AG04449 (cell line): ENCODE results near the gene KPNA4.
"Not testable (repeated sequence)": the region's sequence is repeated elsewhere in the genome, so short reads cannot be mapped to it uniquely, and the experiment has no call there.

Experiments
- CTCF ChIA-PET: fragments of 350-600 bp; formaldehyde crosslinking; extraction: SDS; loops from one replicate; lab custom pipeline; 2021; ENCODE audit warnings: antibody characterized with exemption; lab: Yijun Ruan, JAX
- POLR2A ChIA-PET: fragments of 400-600, 350-600 bp; formaldehyde crosslinking; extraction: SDS; loops from one replicate; lab custom pipeline; 2020; ENCODE audit warnings: antibody characterized with exemption, inconsistent platforms; lab: Yijun Ruan, JAX
- DNase-seq: peaks from one replicate; pipeline ENCODE4 v3.0.0-alpha.2; 2010; ENCODE audit warnings: low read depth, low spot score
- H3K4me3 ChIP-seq: 2 replicates; pipeline ENCODE4 v1.5.1; 2011; ENCODE audit warnings: low read depth, mild to moderate bottlenecking, control low read depth, low read length
- TF ChIP-seq, protein P1 (sequence below): IDR thresholded peaks from one replicate; pipeline ENCODE4 v1.5.1; 2011; ENCODE audit warnings: mild to moderate bottlenecking, moderate library complexity, low read length, control low read depth, inconsistent platforms; ENCODE audit not compliant: insufficient read depth; ENCODE audit errors: missing control alignments

Gene KPNA4

DNA sequence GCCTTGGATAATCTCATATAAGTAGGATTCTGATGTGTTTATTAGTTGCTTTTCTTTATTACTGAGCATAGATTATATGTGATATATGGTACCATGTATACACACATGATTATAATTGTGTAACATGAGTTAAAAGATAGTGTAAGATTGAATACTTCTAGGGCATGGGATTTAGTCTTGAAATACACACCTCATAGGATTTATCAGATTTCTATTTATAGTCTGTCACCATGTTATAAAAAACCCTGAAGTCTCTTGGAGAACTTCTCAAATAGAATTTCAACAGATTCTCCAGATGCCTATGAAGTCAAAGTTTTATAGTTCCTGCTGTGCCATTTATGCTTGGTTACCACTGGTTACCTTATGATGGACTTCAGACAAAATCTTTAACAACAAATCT lies 11.2 kb upstream of the KPNA4 start:
- DNase-seq = no peak
- POLR2A ChIA-PET = no interaction called here
- TF ChIP-seq, protein P1, sequence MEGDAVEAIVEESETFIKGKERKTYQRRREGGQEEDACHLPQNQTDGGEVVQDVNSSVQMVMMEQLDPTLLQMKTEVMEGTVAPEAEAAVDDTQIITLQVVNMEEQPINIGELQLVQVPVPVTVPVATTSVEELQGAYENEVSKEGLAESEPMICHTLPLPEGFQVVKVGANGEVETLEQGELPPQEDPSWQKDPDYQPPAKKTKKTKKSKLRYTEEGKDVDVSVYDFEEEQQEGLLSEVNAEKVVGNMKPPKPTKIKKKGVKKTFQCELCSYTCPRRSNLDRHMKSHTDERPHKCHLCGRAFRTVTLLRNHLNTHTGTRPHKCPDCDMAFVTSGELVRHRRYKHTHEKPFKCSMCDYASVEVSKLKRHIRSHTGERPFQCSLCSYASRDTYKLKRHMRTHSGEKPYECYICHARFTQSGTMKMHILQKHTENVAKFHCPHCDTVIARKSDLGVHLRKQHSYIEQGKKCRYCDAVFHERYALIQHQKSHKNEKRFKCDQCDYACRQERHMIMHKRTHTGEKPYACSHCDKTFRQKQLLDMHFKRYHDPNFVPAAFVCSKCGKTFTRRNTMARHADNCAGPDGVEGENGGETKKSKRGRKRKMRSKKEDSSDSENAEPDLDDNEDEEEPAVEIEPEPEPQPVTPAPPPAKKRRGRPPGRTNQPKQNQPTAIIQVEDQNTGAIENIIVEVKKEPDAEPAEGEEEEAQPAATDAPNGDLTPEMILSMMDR = no peak
- CTCF ChIA-PET = no interaction called here
- no peak overlapping the region for H3K4me3 ChIP-seq

DNA sequence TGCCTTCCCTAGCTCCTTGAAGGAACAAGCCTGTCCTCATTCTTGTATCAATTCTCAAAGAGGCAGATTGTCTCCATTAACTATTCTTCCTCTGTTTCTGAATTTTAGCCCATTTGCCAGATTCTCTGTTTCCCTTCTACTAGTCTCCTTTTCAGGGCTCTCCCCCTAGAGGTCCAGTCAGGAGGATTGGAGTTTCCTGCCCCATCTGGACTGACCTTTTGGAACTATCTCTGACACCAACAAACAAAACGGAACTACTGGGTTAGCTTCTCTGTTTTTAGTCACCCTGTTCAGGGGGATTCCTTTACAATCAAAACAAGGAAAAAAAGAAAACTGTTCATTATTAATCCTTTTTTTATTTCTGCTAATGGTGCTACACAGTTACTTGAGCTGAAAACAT lies 10.2 kb upstream of the KPNA4 start:
- ChIA-PET CTCF (interaction anchor here (1.1 kb wide), 1 partner anchor 13 kb away, joined by 3 read pairs; no protein-coding TSS in a partner anchor), POLR2A (no interaction called here)
- TF ChIP-seq, protein P1 = no peak
- DNase-seq = no peak
- H3K4me3 ChIP-seq = no peak overlapping the region

DNA sequence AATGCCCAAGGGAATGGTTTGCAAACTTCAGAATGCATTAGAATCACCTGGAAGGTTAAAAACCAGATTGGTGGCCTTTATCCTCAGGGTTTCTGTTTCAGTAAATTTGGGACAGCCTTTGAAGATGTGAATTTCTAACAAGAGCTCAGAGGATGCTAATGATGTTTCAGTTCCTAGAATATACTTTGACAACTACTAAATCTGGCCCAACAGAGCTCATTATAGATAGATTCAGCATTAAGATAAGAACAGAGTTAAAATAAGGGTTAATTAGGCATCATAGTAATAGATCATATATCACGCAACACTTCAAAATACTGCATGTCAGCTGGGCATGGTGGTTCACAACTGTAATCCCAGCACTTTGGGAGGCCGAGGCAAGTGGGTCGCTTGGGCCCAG lies 9.3 kb upstream of the KPNA4 start:
- no peak overlapping the region for H3K4me3 ChIP-seq
- TF ChIP-seq, protein P1 = no peak
- ChIA-PET POLR2A (no interaction called here), CTCF (interaction anchor here (1.1 kb wide), 1 partner anchor 14 kb away, joined by 3 read pairs; no protein-coding TSS in a partner anchor)
- no peak for DNase-seq

DNA sequence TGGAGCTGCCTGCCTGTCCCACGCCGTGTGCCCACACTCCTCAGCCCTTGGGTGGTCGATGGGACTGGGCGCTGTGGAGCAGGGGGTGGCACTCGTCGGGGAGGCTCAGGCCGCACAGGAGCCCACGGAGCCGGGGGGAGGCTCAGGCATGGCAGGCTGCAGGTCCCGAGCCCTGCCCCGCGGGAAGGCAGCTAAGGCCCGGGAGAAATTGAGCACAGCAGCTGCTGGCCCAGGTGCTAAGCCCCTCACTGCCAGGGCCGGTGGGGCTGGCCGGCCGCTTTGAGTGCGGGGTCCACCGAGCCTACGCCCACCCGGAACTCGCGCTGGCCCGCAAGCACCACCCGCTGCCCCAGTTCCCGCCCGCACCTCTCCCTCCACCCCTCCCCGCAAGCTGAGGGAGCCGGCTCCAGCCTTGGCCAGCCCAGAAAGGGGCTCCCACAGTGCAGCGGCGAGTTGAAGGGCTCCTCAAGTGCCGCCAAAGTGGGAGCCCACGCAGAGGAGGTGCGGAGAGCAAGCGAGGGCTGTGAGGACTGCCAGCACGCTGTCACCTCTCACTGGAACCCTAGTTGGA lies 8.7 kb upstream of the KPNA4 start:
- H3K4me3 ChIP-seq, CTCF ChIA-PET, POLR2A ChIA-PET, DNase-seq: not testable (repeated sequence)

DNA sequence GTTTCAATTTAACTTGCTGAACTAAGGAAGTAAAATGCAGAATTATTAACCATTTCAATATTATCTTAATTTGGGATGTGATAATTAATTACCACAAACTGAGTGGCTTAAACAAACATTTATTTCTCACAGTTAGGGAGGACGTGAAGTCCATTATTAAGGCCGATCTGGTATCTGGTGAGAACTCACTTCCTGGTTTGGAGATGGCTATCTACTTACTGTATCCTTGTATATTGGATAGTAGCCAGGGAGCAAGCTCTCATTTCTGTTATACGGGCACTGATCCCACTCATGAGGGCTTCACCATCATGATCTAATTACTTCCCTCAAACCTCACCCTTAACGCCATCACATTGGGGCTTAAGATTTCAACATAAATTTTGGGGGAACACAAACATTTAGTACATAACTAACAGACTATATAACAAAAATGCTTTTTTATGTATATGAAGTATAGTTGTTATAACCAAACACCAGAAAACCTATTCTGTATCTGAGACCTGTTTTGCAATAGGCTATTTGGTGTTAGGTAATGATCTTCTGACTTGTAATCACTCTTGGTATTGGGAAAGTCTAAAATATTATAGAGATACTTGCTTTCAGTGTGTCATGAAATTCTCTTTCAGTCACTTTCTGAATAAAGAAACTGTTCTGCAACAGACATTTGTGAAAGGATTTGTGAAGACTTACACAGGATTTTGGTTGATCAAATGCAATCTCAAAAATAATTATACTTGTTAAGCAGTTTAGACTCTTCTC lies 4.7 kb upstream of the KPNA4 start:
- TF ChIP-seq, protein P1 = no peak
- ChIA-PET CTCF (no interaction called here), POLR2A (no interaction called here)
- H3K4me3 ChIP-seq = no peak overlapping the region
- no peak for DNase-seq

DNA sequence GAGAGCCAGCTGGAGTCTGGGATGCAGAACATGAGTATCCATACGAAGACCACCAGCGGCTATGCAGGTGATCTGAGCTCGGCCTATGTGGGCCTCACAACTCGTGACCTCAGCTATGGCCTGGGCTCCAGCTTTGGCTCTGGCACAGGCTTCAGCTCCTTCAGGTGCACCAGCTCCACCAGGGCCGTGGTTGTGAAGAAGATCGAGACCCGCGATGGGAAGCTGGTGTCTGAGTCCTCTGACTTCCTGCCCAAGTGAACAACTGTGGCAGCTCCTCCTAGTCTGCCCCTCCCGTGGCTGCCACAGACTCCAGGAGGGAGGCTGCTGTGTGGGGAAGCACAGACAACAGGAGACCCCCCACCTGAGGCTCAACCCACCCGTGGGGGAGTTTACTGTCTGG lies 3.6 kb upstream of the KPNA4 start:
- CTCF ChIA-PET = no interaction called here
- POLR2A ChIA-PET = no interaction called here
- no peak overlapping the region for H3K4me3 ChIP-seq
- DNase-seq = no peak
- TF ChIP-seq, protein P1 = no peak
